A549 (cell line): ENCODE data around the gene WSCD2. TPM values are rescaled to one million over a fixed set of nuclear protein-coding genes. Genes with fewer than 3 reads are reported as not detected.

Experiments
- ATAC-seq, 2 experiments: fragments of 200-7000 bp in 1 of 2; fragments of >200 bp in 1 of 2; cut with Nextera tagmentation in 1 of 2; cut with Tn5 transposase in 1 of 2; 3 replicates each; pipeline versions ENCODE4 v1.8.0 to v1.9.1; 2018 to 2020; ENCODE audit warnings: mild to moderate bottlenecking in 1 of 2, moderate library complexity in 1 of 2
- CTCF ChIA-PET: fragments of 300-600 bp; sonication (Branson Sonifier 250); formaldehyde crosslinking; extraction: SDS; loops from one replicate; lab custom pipeline; 2021; ENCODE audit warnings: antibody characterized with exemption, inconsistent platforms; lab: Yijun Ruan, JAX
- POLR2A ChIA-PET: fragments of 350-600 bp; formaldehyde crosslinking; extraction: SDS; loops from one replicate; lab custom pipeline; 2021; ENCODE audit warnings: antibody characterized with exemption, inconsistent platforms; lab: Yijun Ruan, JAX
- DNase-seq, 2 experiments: peaks; one replicate each; pipeline versions ENCODE4 v3.0.0 to v3.0.0-alpha.2; 2011 to 2016; ENCODE audit warnings: low read depth in 1 of 2, low spot score in 1 of 2
- FAIRE-seq: peaks from 2 replicates; lab custom pipeline; 2011; peaks lifted over from hg19 to GRCh38; lab: Jason Lieb, UNC
- H3K27ac ChIP-seq, 2 experiments: fragments of >200 bp; sonication (Bioruptor Twin); formaldehyde crosslinking; 3 replicates each; pipeline ENCODE4 v1.5.1; 2016 to 2017
- H3K4me1 ChIP-seq: fragments of >200 bp; sonication (Bioruptor Twin); formaldehyde crosslinking; 3 replicates; pipeline ENCODE4 v1.6.1; 2016
- H3K4me2 ChIP-seq: fragments of >200 bp; sonication (Bioruptor Twin); formaldehyde crosslinking; 3 replicates; pipeline ENCODE4 v1.6.1; 2016
- H3K4me3 ChIP-seq: fragments of >200 bp; sonication (Bioruptor Twin); formaldehyde crosslinking; 3 replicates; pipeline ENCODE4 v1.5.1; 2016
- H3K9me3 ChIP-seq: fragments of >200 bp; sonication (Bioruptor Twin); formaldehyde crosslinking; 3 replicates; pipeline ENCODE4 v1.6.1; 2016
- ATOH8 ChIP-seq: fragments of 250-450 bp; sonication (Bioruptor Pico); IDR thresholded peaks from 2 replicates; pipeline ENCODE4 v1.5.0; 2020; ENCODE audit warnings: low read depth, mild to moderate bottlenecking, moderate library complexity
- CEBPB ChIP-seq, 2 experiments: fragments of >200 bp in 1 of 2; sonication (Bioruptor Twin) in 1 of 2; formaldehyde crosslinking in 1 of 2; IDR thresholded peaks; 2 replicates each; pipeline ENCODE4 v1.6.1; 2012 to 2016
- CHD2 ChIP-seq: fragments of 150-350 bp; IDR thresholded peaks from 2 replicates; pipeline ENCODE4 v1.6.1; 2014; ENCODE audit warnings: low read length; ENCODE audit not compliant: partially characterized antibody
- ELK1 ChIP-seq: fragments of 150-350 bp; IDR thresholded peaks from 2 replicates; pipeline ENCODE4 v1.6.1; 2014; ENCODE audit warnings: low read depth, mild to moderate bottlenecking, low read length
- HES2 ChIP-seq: fragments of >200 bp; sonication (Bioruptor Twin); formaldehyde crosslinking; IDR thresholded peaks from 2 replicates; pipeline ENCODE4 v1.6.1; 2016
- HEYL ChIP-seq: fragments of 250-450 bp; sonication (Bioruptor Pico); IDR thresholded peaks from 2 replicates; pipeline ENCODE4 v1.8.0; 2021; ENCODE audit warnings: mild to moderate bottlenecking, moderate library complexity
- HOXB13 ChIP-seq: fragments of 250-450 bp; sonication (Bioruptor Pico); IDR thresholded peaks from 2 replicates; pipeline ENCODE4 v1.5.0; 2020; ENCODE audit warnings: low read depth, mild to moderate bottlenecking, moderate library complexity
- HOXB5 ChIP-seq: fragments of 250-450 bp; sonication (Bioruptor Pico); IDR thresholded peaks from 2 replicates; pipeline ENCODE4 v1.5.0; 2020; ENCODE audit warnings: mild to moderate bottlenecking, moderate library complexity
- JUN ChIP-seq, 2 experiments: fragments of >200 bp; sonication (Bioruptor Twin); formaldehyde crosslinking; IDR thresholded peaks; 2 replicates in 1 of 2; 3 replicates in 1 of 2; pipeline ENCODE4 v1.6.1; 2016 to 2017
- JUNB ChIP-seq: fragments of >200 bp; sonication (Bioruptor Twin); formaldehyde crosslinking; IDR thresholded peaks from 2 replicates; pipeline ENCODE4 v1.6.1; 2016
- KDM1A ChIP-seq: fragments of 200-600 bp; sonication (generic); IDR thresholded peaks from 2 replicates; pipeline ENCODE4 v1.6.1; 2016; ENCODE audit warnings: low read depth, mild to moderate bottlenecking
- MAFK ChIP-seq: fragments of 450-650 bp; IDR thresholded peaks from 2 replicates; pipeline ENCODE4 v1.6.1; 2014; ENCODE audit not compliant: partially characterized antibody
- MAZ ChIP-seq: fragments of 150-350 bp; IDR thresholded peaks from 2 replicates; pipeline ENCODE4 v1.6.1; 2014; ENCODE audit warnings: antibody characterized with exemption, low read depth, low read length, borderline replicate concordance
- NR3C1 ChIP-seq: fragments of >200 bp; sonication (Bioruptor Twin); formaldehyde crosslinking; IDR thresholded peaks from 3 replicates; pipeline ENCODE4 v1.6.1; 2017
- PHF8 ChIP-seq: fragments of 200-600 bp; sonication (generic); IDR thresholded peaks from 2 replicates; pipeline ENCODE4 v1.6.1; 2016; ENCODE audit warnings: low read depth, mild to moderate bottlenecking, antibody characterized with exemption, moderate library complexity, borderline replicate concordance
- RCOR1 ChIP-seq: fragments of 150-350 bp; IDR thresholded peaks from 2 replicates; pipeline ENCODE4 v1.6.1; 2014; ENCODE audit warnings: antibody characterized with exemption, low read length, low read depth
- REST ChIP-seq: fragments of 200-600 bp; sonication (generic); IDR thresholded peaks from 2 replicates; pipeline ENCODE4 v1.6.1; 2016; ENCODE audit warnings: antibody characterized with exemption, mild to moderate bottlenecking, moderate library complexity
- SMC3 ChIP-seq: fragments of >200 bp; sonication (Bioruptor Twin); formaldehyde crosslinking; IDR thresholded peaks from 3 replicates; pipeline ENCODE4 v1.6.1; 2018; ENCODE audit warnings: inconsistent platforms
- ZC3H11A ChIP-seq: fragments of 450-650 bp; IDR thresholded peaks from 2 replicates; pipeline ENCODE4 v1.6.1; 2014; ENCODE audit warnings: antibody characterized with exemption, mild to moderate bottlenecking
- ZFP36 ChIP-seq: fragments of 450-650 bp; IDR thresholded peaks from 2 replicates; pipeline ENCODE4 v1.6.1; 2014; ENCODE audit warnings: borderline replicate concordance; ENCODE audit not compliant: partially characterized antibody
- ZSCAN20 ChIP-seq: fragments of 250-450 bp; sonication (Bioruptor Pico); IDR thresholded peaks from 2 replicates; pipeline ENCODE4 v1.8.0; 2022; ENCODE audit warnings: mild to moderate bottlenecking, moderate library complexity
- WGBS: methylation state at CpG from one replicate; pipeline ENCODE4 v1.1.6; 2017; ENCODE audit errors: missing lambda C conversion rate; 5-methylcytosine and 5-hydroxymethylcytosine counted together
- polyA plus RNA-seq, 4 experiments: library from polyadenylated mRNA; depleted of rRNA in 3 of 4; stranded (reverse); fragments of >200 nt; fragmentation: RNase III in 1 of 4; extraction: RNeasy Plus Mini Kit Qiagen cat#74134 plus additional on column Dnase treatment in 1 of 4; gene quantifications; 2 replicates in 3 of 4; 3 replicates in 1 of 4; pipeline ENCODE4 v1.2.3, GENCODE V29; 2011 to 2017

Gene WSCD2
- polyA plus RNA-seq, 2 of the 4 experiments (the other 2 are of a cell fraction): not detected

GRCh38 chr12:108172033-108172432, 42.9 kb downstream of the WSCD2 start:
- FAIRE-seq (no peak), ATAC-seq (no peak), DNase-seq (no peak)
- no peak overlapping the region for H3K4me2 ChIP-seq
- no peak for TF ChIP-seq HEYL
- peak; percentile 21; the same call in 1 of the 2 replicates for TF ChIP-seq KDM1A
- TF ChIP-seq ZFP36: peak; percentile 39
- CTCF ChIA-PET: interaction anchor here (1.2 kb wide), 1 partner anchor 16 kb away, joined by 3 read pairs; no protein-coding TSS in a partner anchor
- H3K4me3 ChIP-seq: no peak overlapping the region
- POLR2A ChIA-PET: no interaction called here
- WGBS: 0% methylated on average over 2 of the region's 2 CpGs
- no peaks in the 10 kb centered on the region for H3K4me1 ChIP-seq
- H3K9me3 ChIP-seq: no peaks in the 10 kb centered on the region
- H3K27ac ChIP-seq: no peak overlapping the region

GRCh38 chr12:108173160-108173559, 44.1 kb downstream of the WSCD2 start:
- DNase-seq: no peak
- ChIA-PET POLR2A (no interaction called here), CTCF (interaction anchor here (1.2 kb wide), 1 partner anchor 15 kb away, joined by 3 read pairs; no protein-coding TSS in a partner anchor)
- H3K4me1 ChIP-seq: no peaks in the 10 kb centered on the region
- H3K4me3 ChIP-seq: no peak overlapping the region
- no peak overlapping the region for H3K4me2 ChIP-seq
- FAIRE-seq: no peak
- no peaks in the 10 kb centered on the region for H3K9me3 ChIP-seq
- no peak overlapping the region for H3K27ac ChIP-seq
- no peak for ATAC-seq
- 0% methylated on average over 2 of the region's 4 CpGs for WGBS
- TF ChIP-seq JUN (IDR thresholded peaks at IDR 0.05) (no peak), ZSCAN20 (no peak), ELK1 (no peak), ZC3H11A (no peak), MAFK (no peak), MAZ (no peak), CEBPB (IDR thresholded peaks at IDR 0.05) (no peak), JUNB (no peak), CHD2 (no peak), HES2 (no peak), SMC3 (no peak), NR3C1 (no peak), REST (no peak), ZFP36 (no peak), PHF8 (no peak), RCOR1 (no peak), HOXB5 (CRISPR knock-in tag) (no peak)

- DNase-seq (no peak), ATAC-seq (no peak), FAIRE-seq (no peak)
- no peaks in the 10 kb centered on the region for H3K4me1 ChIP-seq
- ChIA-PET CTCF (interaction anchor here (0.6 to 1.1 kb wide), 2 partner anchors 9 to 346 kb away, joined by 3 read pairs; no protein-coding TSS in a partner anchor), POLR2A (no interaction called here)
- no peak overlapping the region for H3K27ac ChIP-seq
- TF ChIP-seq ATOH8 (CRISPR knock-in tag) (no peak), HOXB13 (no peak), ZSCAN20 (no peak), ZFP36 (no peak)
- H3K4me2 ChIP-seq: no peak overlapping the region
- WGBS: 8% methylated on average over 6 of the region's 6 CpGs
- H3K4me3 ChIP-seq: no peak overlapping the region
- H3K9me3 ChIP-seq: no peaks in the 10 kb centered on the region
Observed at GRCh38 chr12:108173892-108174291, 44.8 kb downstream of the WSCD2 start.
